Activated T-cell treated with anti-CD3 and anti-CD28 coated beads, Interleukin-2, amount 50 U/mL, for 72 hours (primary cell): ENCODE data around the gene COQ8B. TPM values are rescaled to one million over a fixed set of nuclear protein-coding genes. Genes with fewer than 3 reads are reported as not detected.
"Not testable (repeated sequence)": the region's sequence is repeated elsewhere in the genome, so short reads cannot be mapped to it uniquely, and the experiment has no call there.

Experiments
- ATAC-seq, 2 donors: fragments of 150-1000 bp; cut with Tn5 transposase; replicated peaks in 1 of 2; 2 replicates each; pipeline ENCODE4 v1.10.0; 2021; ENCODE audit warnings: moderate library complexity in 2 of 2, mild to moderate bottlenecking in 1 of 2
- DNase-seq, 2 donors: peaks; one replicate each; pipeline ENCODE4 v3.0.0; 2021 to 2022; ENCODE audit warnings: mixed read lengths in 1 of 2
- H3K27ac Mint-ChIP-seq: one replicate; pipeline ENCODE4 v1.8.0; 2022; ENCODE audit warnings: mild to moderate bottlenecking, moderate library complexity, mixed read lengths
- H3K27me3 Mint-ChIP-seq: one replicate; pipeline ENCODE4 v1.8.0; 2022; ENCODE audit warnings: low read depth, mixed read lengths
- H3K36me3 Mint-ChIP-seq, 2 donors: one replicate each; pipeline ENCODE4 v1.8.0; 2022; ENCODE audit warnings: mixed read lengths in 2 of 2, mild to moderate bottlenecking in 1 of 2; ENCODE audit not compliant: insufficient read depth in 2 of 2
- H3K4me1 Mint-ChIP-seq: one replicate; pipeline ENCODE4 v1.8.0; 2022; ENCODE audit warnings: low read depth, mixed read lengths
- H3K4me3 Mint-ChIP-seq, 2 donors: one replicate each; pipeline ENCODE4 v1.8.0; 2022; ENCODE audit warnings: mild to moderate bottlenecking in 2 of 2, mixed read lengths in 2 of 2, moderate library complexity in 2 of 2
- H3K9me3 Mint-ChIP-seq, 2 donors: one replicate each; pipeline ENCODE4 v1.8.0; 2022; ENCODE audit warnings: mixed read lengths in 2 of 2
- total RNA-seq, 2 donors: library from RNA; stranded (reverse); gene quantifications; one replicate each; pipeline ENCODE4 v1.2.3, GENCODE V29; 2022

COQ8B gene
- total RNA-seq, 2 donors from 2014 or later, result 45.4 to 58.6 TPM

DNA sequence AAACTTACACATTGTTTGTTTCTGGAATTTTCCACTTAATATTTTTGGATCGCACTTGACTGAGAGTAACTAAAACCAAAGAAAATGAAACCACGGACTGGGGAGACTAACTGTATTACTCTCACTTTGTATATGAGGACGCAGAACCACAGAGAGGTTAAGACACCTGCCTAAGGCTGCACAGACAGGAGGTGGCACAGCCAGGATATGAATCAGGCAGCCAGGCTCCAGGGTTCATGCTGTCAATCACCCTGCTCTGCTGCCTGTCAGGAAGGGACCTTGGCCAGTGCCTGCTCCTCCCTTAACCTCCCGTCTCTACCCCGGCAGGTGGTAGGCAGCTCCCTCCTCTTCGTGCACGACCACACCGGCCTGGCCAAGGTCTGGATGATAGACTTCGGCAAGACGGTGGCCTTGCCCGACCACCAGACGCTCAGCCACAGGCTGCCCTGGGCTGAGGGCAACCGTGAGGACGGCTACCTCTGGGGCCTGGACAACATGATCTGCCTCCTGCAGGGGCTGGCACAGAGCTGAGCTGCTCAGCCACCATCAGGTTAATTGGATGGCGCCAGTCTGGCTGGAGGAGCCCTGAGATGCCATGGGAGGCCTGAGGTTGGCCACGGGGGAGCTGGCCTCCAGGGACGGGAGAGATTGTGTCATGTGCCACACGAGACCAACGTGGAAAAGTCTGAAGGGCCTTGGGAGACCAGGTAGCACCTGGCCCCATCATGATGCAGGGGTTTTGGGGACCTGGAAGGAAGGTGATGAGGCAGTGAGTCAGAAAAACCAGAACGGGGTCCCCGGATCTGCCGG is 22.5 kb upstream of the COQ8B start:
- Mint-ChIP-seq H3K4me3 (no peak overlapping the region), H3K27ac (no peak overlapping the region)

DNA sequence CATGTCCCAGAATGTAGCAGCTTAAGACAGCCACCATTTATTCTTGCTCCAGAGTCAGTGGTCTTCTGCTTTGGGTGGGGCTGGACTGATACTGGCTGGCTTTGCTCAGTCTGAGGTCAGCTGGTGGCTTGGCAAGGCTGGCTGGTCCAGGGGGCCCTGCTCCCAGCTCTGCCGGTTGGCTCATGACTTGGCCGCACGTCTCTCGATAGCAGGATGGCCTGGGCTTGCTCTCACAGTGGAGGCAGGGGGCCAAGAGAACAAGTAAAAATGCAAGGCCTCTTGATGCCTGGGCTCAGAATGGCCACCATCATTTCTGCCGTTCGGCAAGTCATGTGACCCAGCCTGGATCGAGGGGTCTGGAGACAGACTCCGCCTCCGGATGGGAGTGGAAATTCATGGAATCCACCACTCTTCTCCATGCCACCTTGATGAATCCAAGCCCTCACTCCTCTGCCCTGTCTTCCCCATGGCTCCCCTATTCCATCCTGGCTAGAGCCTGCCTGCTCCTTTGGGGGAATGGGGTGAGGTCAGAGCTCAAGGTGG is 20.5 kb upstream of the COQ8B start:
- Mint-ChIP-seq H3K4me3 (no peak overlapping the region), H3K36me3 (peaks cover 11 to 21% of the 10 kb centered on the region in 2 donors), H3K27ac (no peak overlapping the region), H3K27me3 (no peaks in the 10 kb centered on the region), H3K4me1 (no peaks in the 10 kb centered on the region), H3K9me3 (no peaks in the 10 kb centered on the region)
- ATAC-seq (no peak), DNase-seq (no peak)

More for the DNA sequence above, 22.5 kb upstream of the COQ8B start:
- H3K4me1 Mint-ChIP-seq, result no peaks in the 10 kb centered on the region
- DNase-seq, result no peak
- ATAC-seq, result peak; percentile 37 to 43
- H3K27me3 Mint-ChIP-seq, result no peaks in the 10 kb centered on the region
- peaks cover 7 to 14% of the 10 kb centered on the region in 2 donors for H3K36me3 Mint-ChIP-seq
- H3K9me3 Mint-ChIP-seq, result no peaks in the 10 kb centered on the region

DNA sequence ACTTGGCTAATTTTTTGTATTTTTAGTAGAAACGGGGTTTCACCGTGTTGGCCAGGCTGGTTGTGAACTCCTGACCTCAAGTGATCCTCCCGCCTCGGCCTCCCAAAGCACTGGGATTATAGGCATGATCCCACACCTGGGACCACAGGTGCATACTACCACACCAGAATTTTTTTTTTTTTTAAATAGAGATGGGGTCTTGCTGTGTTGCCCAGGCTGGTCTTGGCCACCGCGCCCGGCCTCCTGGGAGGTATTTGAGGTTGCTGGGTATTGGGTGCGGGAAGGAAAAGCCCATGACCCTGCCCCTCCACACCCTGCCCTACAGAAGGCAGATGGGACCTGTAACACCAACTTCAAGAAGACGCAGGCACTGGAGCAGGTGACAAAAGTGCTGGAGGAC is 20.0 kb upstream of the COQ8B start:
- H3K4me3 Mint-ChIP-seq, result no peak overlapping the region

DNA sequence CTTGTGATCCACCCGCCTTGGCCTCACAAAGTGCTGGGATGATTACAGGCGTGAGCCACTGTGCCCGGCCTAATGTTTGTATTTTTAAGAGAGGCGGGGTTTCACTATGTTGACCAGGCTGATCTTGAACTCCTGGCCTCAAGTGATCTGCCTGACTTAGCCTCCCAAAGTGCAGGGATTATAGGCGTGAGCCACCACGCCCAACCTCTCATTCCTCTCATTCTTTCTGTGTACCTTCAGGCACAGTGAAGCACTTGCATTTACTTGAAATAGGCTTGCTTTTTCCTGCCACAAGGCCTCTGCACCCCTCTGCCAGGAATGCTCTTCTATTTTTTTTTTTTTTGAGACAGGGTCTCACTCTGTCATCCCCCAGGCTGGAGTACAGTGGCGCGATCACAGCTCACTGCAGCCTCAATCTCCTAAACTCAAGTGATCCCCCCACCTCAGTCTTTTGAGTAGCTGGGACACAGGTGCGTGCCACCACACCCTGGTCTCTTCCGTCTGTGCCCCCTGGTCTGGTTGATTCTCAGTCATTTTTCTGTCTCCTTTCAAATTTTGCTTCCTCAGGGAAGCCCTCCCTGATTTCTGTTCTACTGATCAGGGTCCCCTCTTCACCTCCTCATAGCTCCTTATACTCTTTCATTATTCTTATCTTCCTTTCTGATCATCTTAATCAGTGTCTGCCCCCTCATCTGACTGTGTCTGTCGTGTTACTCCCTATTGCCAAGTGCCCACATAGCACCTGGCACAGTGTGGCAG is 18.5 kb upstream of the COQ8B start:
- no peak overlapping the region for H3K27ac Mint-ChIP-seq
- H3K9me3 Mint-ChIP-seq, result no peaks in the 10 kb centered on the region
- peaks cover 11 to 22% of the 10 kb centered on the region in 2 donors for H3K36me3 Mint-ChIP-seq
- H3K4me3 Mint-ChIP-seq, result no peak overlapping the region
- ATAC-seq (no peak), DNase-seq (no peak)
- no peaks in the 10 kb centered on the region for H3K4me1 Mint-ChIP-seq
- no peaks in the 10 kb centered on the region for H3K27me3 Mint-ChIP-seq

More for the DNA sequence above, 20.0 kb upstream of the COQ8B start:
- Mint-ChIP-seq H3K36me3 (peaks cover 11 to 21% of the 10 kb centered on the region in 2 donors), H3K9me3 (no peaks in the 10 kb centered on the region), H3K27ac (no peak overlapping the region), H3K4me1 (no peaks in the 10 kb centered on the region), H3K27me3 (no peaks in the 10 kb centered on the region)
- DNase-seq, result no peak
- ATAC-seq, result no peak

DNA sequence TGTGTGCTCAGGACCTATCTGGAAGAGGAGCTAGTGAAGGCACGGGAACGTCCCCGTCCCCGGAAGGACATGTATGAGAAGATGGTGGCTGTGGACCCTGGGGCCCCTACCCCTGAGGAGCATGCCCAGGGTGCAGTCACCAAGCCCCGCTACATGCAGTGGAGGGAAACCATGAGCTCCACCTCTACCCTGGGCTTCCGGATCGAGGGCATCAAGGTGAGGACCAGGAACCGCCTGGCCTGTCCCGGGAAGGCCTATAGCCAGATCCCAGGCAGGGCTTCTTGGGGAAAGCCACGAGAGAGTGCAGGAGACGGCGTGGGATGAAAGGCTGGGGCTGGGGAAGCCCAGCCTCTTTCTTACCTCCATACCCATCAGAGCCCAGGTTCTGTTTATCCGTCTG is 16.5 kb upstream of the COQ8B start:
- no peaks in the 10 kb centered on the region for H3K4me1 Mint-ChIP-seq
- no peak for ATAC-seq
- no peak overlapping the region for H3K27ac Mint-ChIP-seq
- no peak for DNase-seq
- H3K36me3 Mint-ChIP-seq, result peaks cover 11 to 22% of the 10 kb centered on the region in 2 donors
- no peaks in the 10 kb centered on the region for H3K27me3 Mint-ChIP-seq
- no peaks in the 10 kb centered on the region for H3K9me3 Mint-ChIP-seq
- H3K4me3 Mint-ChIP-seq, result no peak overlapping the region

DNA sequence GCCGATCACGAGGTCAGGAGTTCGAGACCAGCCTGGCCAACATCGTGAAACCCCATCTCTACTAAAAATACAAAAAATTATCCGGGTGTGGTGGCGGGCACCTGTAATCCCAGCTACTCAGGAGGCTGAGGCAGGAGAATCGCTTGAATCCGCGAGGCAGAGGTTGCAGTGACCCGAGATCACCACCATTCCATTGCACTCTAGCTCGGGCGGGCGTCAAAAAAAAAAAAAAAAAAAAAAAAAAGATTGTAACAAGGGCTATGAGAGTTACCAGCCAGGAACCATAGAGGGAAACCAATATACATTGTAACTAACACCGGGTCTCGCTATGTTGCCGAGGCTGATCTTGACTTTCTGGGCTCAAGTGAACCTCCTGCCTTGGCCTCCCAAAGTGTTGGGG is 15.6 kb upstream of the COQ8B start:
- H3K27ac Mint-ChIP-seq, DNase-seq, H3K4me1 Mint-ChIP-seq, H3K9me3 Mint-ChIP-seq, H3K4me3 Mint-ChIP-seq, H3K27me3 Mint-ChIP-seq, ATAC-seq: not testable (repeated sequence)
- H3K36me3 Mint-ChIP-seq, result peaks cover 8 to 18% of the 10 kb centered on the region in 2 donors

DNA sequence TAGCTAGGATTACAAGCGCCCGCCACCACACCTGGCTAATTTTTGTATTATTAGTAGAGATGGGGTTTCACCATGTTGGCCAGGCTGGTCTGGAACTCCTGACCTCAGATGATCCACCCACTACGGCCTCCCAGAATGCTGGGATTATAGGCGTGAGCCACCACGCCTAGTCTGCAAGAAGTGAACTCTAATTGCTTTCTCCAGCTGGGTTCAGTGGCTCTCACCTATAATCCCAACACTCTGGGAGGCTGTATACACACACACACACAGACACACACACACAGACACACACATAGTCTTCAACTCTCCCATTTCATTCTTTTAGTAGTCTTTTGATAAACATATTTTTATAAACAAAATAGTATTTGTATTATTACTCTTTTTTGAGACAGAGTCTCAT is 13.4 kb upstream of the COQ8B start:
- peaks cover 5 to 20% of the 10 kb centered on the region in 2 donors for H3K36me3 Mint-ChIP-seq
- not testable (repeated sequence) for H3K27ac Mint-ChIP-seq, H3K9me3 Mint-ChIP-seq, H3K4me1 Mint-ChIP-seq, ATAC-seq, H3K27me3 Mint-ChIP-seq, DNase-seq, H3K4me3 Mint-ChIP-seq

DNA sequence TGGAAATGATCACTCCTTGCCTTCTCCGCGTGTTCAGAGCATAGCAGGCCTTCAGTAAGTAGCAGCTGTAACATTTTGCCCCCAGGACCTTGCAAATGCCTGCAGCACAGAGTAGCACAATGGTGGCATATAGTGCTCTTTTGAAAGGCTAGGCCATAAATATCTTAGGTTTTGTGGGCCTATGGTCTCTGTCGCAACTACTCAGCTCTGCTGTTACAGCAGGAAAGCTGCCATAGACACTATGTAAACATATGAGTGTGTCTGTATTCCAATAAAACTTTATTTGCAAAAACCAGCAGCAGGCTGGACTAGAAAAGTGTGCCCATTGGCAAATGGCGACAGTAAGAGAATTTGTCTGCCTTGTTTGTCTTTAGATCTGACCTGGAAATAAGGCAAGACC is 9.6 kb upstream of the COQ8B start:
- H3K9me3 Mint-ChIP-seq, result peaks cover 0 to 2% of the 10 kb centered on the region in 2 donors
- H3K27ac Mint-ChIP-seq, result no peak overlapping the region
- peaks cover 12 to 26% of the 10 kb centered on the region in 2 donors for H3K36me3 Mint-ChIP-seq
- no peaks in the 10 kb centered on the region for H3K27me3 Mint-ChIP-seq
- no peak overlapping the region for H3K4me3 Mint-ChIP-seq
- DNase-seq (no peak), ATAC-seq (no peak)
- peaks cover 37% of the 10 kb centered on the region for H3K4me1 Mint-ChIP-seq

DNA sequence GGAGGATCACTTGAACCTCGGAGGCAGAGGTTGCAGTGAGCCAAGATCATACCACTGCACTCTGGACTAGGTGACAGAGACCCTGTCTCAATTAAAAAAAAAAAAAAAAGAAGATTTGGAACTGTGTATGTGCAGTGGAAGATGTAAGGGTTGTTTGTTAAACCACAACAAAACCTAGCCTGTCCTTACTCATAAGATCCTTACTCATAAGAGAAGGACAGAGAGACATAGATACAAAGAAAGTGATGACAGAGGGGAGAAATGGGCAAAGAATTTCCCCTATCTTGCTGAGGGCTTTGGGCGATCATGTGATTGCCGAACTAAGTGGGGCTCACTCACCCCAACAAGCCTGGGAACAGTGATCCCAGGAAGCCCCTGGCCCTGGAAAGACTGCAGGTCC is 8.2 kb upstream of the COQ8B start:
- Mint-ChIP-seq H3K9me3 (peaks cover 0 to 2% of the 10 kb centered on the region in 2 donors), H3K27me3 (no peaks in the 10 kb centered on the region), H3K4me1 (peaks cover 51% of the 10 kb centered on the region), H3K36me3 (peaks cover 12 to 30% of the 10 kb centered on the region in 2 donors), H3K4me3 (peak overlapping the region; percentile 60 to 65), H3K27ac (peak overlapping the region; percentile 92)
- ATAC-seq, result peak; percentile 94 to 95
- DNase-seq, result peak; percentile 45 to 48

DNA sequence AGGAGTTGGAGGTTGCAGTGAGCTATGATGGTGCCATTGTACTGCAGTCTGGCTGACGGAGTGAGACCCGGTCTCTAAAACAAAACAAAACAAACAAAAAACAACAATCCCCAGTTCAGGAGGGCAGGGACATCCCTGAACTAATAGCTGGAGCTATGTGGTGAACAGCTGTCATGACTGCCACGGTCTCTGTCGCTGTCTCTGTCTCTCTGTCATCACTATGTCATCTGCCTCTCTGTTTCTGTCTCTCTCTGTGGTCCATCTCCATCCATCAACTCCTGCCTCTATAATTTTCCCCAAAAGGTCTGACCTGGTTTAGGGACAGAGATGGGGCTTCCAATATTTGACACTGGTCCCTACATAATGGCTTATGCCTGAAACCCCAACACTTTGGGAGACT is 7.6 kb upstream of the COQ8B start:
- ATAC-seq (peak; percentile 72 to 76), DNase-seq (peak; percentile 31 to 37)
- Mint-ChIP-seq H3K36me3 (peaks cover 12 to 30% of the 10 kb centered on the region in 2 donors), H3K27me3 (no peaks in the 10 kb centered on the region), H3K27ac (peak overlapping the region; percentile 92), H3K4me1 (peaks cover 56% of the 10 kb centered on the region), H3K9me3 (peaks cover 0 to 2% of the 10 kb centered on the region in 2 donors), H3K4me3 (peak overlapping the region; percentile 60 to 65)

DNA sequence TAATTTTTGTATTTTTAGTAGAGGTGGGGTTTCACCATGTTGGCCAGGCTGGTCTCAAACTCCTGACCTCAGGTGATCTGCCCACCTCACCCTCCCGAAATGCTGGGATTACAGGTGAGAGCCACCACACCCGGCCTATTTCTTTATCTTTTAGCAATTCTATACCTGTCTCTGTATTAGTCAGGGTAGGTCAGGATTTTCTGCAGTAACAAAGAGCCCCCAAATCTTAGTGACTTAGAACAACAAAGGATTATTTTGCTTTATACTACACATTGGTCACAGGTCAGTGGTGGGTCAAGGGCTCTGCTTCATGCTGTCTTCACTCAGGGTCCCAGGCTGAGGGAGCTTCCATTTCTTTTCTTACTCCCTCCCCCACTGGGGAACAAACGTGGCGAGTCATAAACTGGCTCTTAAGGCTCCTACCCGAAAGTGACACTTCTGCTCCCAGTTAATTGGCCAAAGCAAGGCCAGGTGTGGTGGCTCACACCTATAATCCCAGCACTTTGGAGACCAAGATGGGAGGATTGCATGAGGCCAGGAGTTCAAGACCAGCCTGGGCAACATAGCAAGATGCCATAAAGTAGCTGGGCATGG is 7.1 kb upstream of the COQ8B start:
- Mint-ChIP-seq H3K27ac (peak overlapping the region; percentile 10), H3K4me1 (peaks cover 58% of the 10 kb centered on the region), H3K4me3 (peak overlapping the region; percentile 25 to 65), H3K36me3 (peaks cover 12 to 30% of the 10 kb centered on the region in 2 donors), H3K9me3 (peaks cover 0 to 2% of the 10 kb centered on the region in 2 donors), H3K27me3 (no peaks in the 10 kb centered on the region)
- DNase-seq (no peak), ATAC-seq (no peak)

DNA sequence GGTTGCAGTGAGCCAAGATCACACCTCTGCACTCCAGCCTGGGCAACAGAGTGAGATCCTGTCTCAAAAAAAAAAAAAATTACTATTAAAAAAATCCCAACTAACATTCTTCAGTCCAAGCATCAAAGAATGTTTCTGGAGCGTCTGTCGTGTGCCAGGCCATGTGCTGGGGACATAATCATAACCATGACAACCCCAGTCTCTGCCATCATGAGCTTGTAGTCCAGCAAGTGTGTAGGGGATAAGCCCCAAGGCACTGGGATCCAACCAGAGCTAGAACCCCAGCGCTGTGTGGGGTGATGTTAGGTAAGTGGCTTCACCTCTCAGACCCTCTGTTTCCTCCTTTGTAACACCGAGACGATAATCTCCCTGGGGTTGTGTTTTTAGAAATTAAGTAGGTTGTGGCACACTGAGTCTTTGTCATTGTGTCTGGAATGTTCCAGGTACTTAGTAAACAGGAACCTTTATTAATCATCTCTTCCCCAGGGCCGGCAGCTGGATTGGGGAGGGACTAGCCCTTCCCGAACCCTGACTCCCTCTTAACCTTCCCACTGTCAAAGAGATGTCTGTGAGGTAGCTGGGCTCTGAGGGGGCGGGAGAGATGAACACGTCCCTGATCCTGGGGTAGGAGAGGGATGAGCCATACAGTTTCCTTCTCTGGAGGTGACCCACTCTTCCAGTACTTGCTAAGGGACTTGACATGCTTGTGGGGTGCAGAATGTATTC is 5.4 kb upstream of the COQ8B start:
- Mint-ChIP-seq H3K27me3 (no peaks in the 10 kb centered on the region), H3K4me3 (no peak overlapping the region), H3K9me3 (peaks cover 0 to 2% of the 10 kb centered on the region in 2 donors), H3K27ac (no peak overlapping the region), H3K36me3 (peaks cover 16 to 30% of the 10 kb centered on the region in 2 donors), H3K4me1 (peaks cover 70% of the 10 kb centered on the region)
- DNase-seq (no peak), ATAC-seq (no peak)
